SU-DHL-6 (cell line): ENCODE results near the gene IFIT2.

ENCODE experiments used
- H2AFZ ChIP-seq: fragments of 200-600 bp; sonication (generic); 2 replicates; pipeline ENCODE4 v1.6.1; 2014; ENCODE audit warnings: low read depth, mild to moderate bottlenecking, moderate library complexity, mixed read lengths, antibody characterized with exemption, low read length; ENCODE audit not compliant: severe bottlenecking
- H3F3A ChIP-seq: fragments of 200-600 bp; shearing (Covaris generic); 2 replicates; pipeline ENCODE4 v1.6.0; 2016; ENCODE audit warnings: antibody characterized with exemption, mild to moderate bottlenecking; ENCODE audit not compliant: insufficient read depth
- H3K27ac ChIP-seq: fragments of 200-600 bp; sonication (generic); 2 replicates; pipeline ENCODE4 v1.5.1; 2016; ENCODE audit warnings: low read depth, mild to moderate bottlenecking, low read length, moderate library complexity, mixed read lengths
- H3K27me3 ChIP-seq: fragments of 200-600 bp; sonication (generic), shearing (Covaris generic); 2 replicates; pipeline ENCODE4 v1.6.0; 2014; ENCODE audit warnings: mild to moderate bottlenecking, low read length
- H3K36me3 ChIP-seq: fragments of 200-600 bp; sonication (generic); 2 replicates; pipeline ENCODE4 v1.6.1; 2014; ENCODE audit warnings: mild to moderate bottlenecking, low read length, mixed read lengths
- H3K4me2 ChIP-seq: fragments of 300-600, 200-600 bp; shearing (Covaris generic), sonication (generic); 2 replicates; pipeline ENCODE4 v1.6.0; 2014; ENCODE audit warnings: low read length, low read depth, mild to moderate bottlenecking; ENCODE audit not compliant: poor library complexity, severe bottlenecking
- H3K4me3 ChIP-seq: fragments of 200-600 bp; sonication (generic); 2 replicates; pipeline ENCODE4 v1.5.1; 2014; ENCODE audit warnings: antibody characterized with exemption, low read length, mild to moderate bottlenecking, mixed read lengths; ENCODE audit not compliant: insufficient read depth, poor library complexity, severe bottlenecking
- H3K79me2 ChIP-seq: fragments of 200-600 bp; sonication (generic); 2 replicates; pipeline ENCODE4 v1.6.1; 2014; ENCODE audit warnings: mild to moderate bottlenecking, low read length, moderate library complexity; ENCODE audit not compliant: insufficient read depth
- H3K9ac ChIP-seq: fragments of 200-600 bp; sonication (generic); 2 replicates; pipeline ENCODE4 v1.7.0; 2014; ENCODE audit warnings: mild to moderate bottlenecking, low read length
- H3K9me2 ChIP-seq: fragments of 200-600 bp; sonication (generic); replicated peaks from 2 replicates; pipeline ENCODE4 v1.6.1; 2014; ENCODE audit warnings: low read length; ENCODE audit not compliant: insufficient read depth
- H3K9me3 ChIP-seq: fragments of 200-600 bp; sonication (generic); 2 replicates; pipeline ENCODE4 v1.6.1; 2014; ENCODE audit warnings: low read length, mixed read lengths; ENCODE audit not compliant: insufficient read depth
- H4K20me1 ChIP-seq: fragments of 200-600 bp; sonication (generic); 2 replicates; pipeline ENCODE4 v1.6.1; 2014; ENCODE audit warnings: low read depth, mild to moderate bottlenecking, antibody characterized with exemption, low read length, moderate library complexity, mixed read lengths
- EZH2phosphoT487 ChIP-seq: fragments of 200-600 bp; sonication (generic), shearing (Covaris generic); conservative IDR thresholded peaks from 2 replicates; pipeline ENCODE4 v1.6.1; 2018; ENCODE audit warnings: mild to moderate bottlenecking, antibody characterized with exemption, low read length, moderate library complexity, mixed read lengths
- TF ChIP-seq, protein P1 (sequence below): fragments of 200-600 bp; sonication (generic); IDR thresholded peaks from one replicate; pipeline ENCODE4 v1.5.1; 2017; ENCODE audit warnings: antibody characterized with exemption, mild to moderate bottlenecking, low read length, moderate library complexity; ENCODE audit not compliant: insufficient read depth, poor library complexity, severe bottlenecking

IFIT2 gene

DNA sequence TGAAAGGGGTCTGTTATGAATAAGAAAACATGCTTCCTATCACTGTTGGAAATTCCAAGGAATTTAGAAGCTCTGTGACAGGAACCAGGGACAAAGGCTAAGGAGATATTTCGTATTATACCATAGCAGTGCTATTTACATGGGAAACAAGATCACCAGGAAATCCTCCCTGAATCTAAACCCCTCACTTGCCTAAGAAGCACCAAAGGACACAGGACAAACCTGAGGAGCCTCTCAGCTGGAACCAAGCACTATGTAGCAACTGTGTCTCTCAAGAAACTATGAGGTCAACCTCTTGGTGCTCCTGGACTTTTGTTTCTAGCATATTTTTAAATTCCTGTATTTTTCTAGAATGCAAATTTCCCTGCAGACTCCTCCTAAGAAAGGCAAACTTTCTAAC lies 55.2 kb downstream of the IFIT2 start:
- H3K27ac ChIP-seq = no peak overlapping the region
- H4K20me1 ChIP-seq = no peaks in the 10 kb centered on the region
- no peak overlapping the region for H3K9ac ChIP-seq
- H3K79me2 ChIP-seq = no peaks in the 10 kb centered on the region
- H3K4me2 ChIP-seq = no peak overlapping the region
- no peaks in the 10 kb centered on the region for H3F3A ChIP-seq
- H3K4me3 ChIP-seq = no peak overlapping the region
- H3K27me3 ChIP-seq = no peaks in the 10 kb centered on the region
- H2AFZ ChIP-seq = no peak overlapping the region
- TF ChIP-seq EZH2phosphoT487 = no peak
- TF ChIP-seq, protein P1, sequence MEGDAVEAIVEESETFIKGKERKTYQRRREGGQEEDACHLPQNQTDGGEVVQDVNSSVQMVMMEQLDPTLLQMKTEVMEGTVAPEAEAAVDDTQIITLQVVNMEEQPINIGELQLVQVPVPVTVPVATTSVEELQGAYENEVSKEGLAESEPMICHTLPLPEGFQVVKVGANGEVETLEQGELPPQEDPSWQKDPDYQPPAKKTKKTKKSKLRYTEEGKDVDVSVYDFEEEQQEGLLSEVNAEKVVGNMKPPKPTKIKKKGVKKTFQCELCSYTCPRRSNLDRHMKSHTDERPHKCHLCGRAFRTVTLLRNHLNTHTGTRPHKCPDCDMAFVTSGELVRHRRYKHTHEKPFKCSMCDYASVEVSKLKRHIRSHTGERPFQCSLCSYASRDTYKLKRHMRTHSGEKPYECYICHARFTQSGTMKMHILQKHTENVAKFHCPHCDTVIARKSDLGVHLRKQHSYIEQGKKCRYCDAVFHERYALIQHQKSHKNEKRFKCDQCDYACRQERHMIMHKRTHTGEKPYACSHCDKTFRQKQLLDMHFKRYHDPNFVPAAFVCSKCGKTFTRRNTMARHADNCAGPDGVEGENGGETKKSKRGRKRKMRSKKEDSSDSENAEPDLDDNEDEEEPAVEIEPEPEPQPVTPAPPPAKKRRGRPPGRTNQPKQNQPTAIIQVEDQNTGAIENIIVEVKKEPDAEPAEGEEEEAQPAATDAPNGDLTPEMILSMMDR = no peak
- H3K9me2 ChIP-seq = no peaks in the 10 kb centered on the region
- H3K9me3 ChIP-seq = no peaks in the 10 kb centered on the region
- H3K36me3 ChIP-seq = no peaks in the 10 kb centered on the region

DNA sequence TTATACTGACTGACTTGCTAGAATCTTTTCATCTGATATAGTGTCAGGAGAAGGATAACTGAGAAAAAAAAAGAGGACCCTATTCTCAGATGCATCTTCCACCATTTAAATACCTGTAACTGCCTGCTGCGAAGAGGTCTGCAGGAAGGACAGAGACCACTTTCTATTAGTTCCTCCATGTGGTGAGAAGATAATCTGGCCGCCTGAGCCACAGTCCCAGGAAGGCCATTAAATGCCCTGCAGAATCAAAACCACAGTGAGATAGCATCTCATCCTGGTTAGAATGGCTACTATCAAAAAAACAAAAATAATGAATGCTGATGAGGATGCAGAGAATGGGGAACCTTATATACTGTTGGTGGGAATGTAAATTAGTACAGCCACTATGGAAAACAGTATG lies 56.1 kb downstream of the IFIT2 start:
- no peaks in the 10 kb centered on the region for H3K9me2 ChIP-seq
- H3K4me3 ChIP-seq = no peak overlapping the region
- no peaks in the 10 kb centered on the region for H3K27me3 ChIP-seq
- no peaks in the 10 kb centered on the region for H3K9me3 ChIP-seq
- no peaks in the 10 kb centered on the region for H3K79me2 ChIP-seq
- TF ChIP-seq, protein P1 = no peak
- no peak for TF ChIP-seq EZH2phosphoT487
- no peak overlapping the region for H3K4me2 ChIP-seq
- no peaks in the 10 kb centered on the region for H4K20me1 ChIP-seq
- H3K9ac ChIP-seq = no peak overlapping the region
- no peaks in the 10 kb centered on the region for H3K36me3 ChIP-seq
- no peak overlapping the region for H3K27ac ChIP-seq
- no peak overlapping the region for H2AFZ ChIP-seq
- H3F3A ChIP-seq = no peaks in the 10 kb centered on the region
